DOHH2 (cell line): ENCODE data around the gene TMEM184A.

Experiments used
- H3F3A ChIP-seq: fragments of 200-600 bp; sonication (generic), shearing (Covaris generic); 2 replicates; pipeline ENCODE4 v1.6.0; 2016; ENCODE audit warnings: antibody characterized with exemption, mild to moderate bottlenecking; ENCODE audit not compliant: control insufficient read depth, insufficient read depth
- H3K27ac ChIP-seq: fragments of 200-600 bp; sonication (generic); 2 replicates; pipeline ENCODE4 v1.5.1; 2014; ENCODE audit warnings: low read depth, mild to moderate bottlenecking, low read length, moderate library complexity
- H3K27me3 ChIP-seq: fragments of 200-600 bp; sonication (generic); 2 replicates; pipeline ENCODE4 v1.6.1; 2014; ENCODE audit warnings: mild to moderate bottlenecking, low read length, mixed read lengths; ENCODE audit not compliant: control insufficient read depth
- H3K36me3 ChIP-seq: fragments of 200-600 bp; sonication (generic); 2 replicates; pipeline ENCODE4 v1.6.1; 2014; ENCODE audit warnings: mild to moderate bottlenecking, low read length, moderate library complexity, mixed read lengths; ENCODE audit not compliant: control insufficient read depth
- H3K4me1 ChIP-seq: fragments of 200-600 bp; sonication (generic); 2 replicates; pipeline ENCODE4 v1.6.1; 2014; ENCODE audit warnings: mild to moderate bottlenecking, low read length, mixed read lengths; ENCODE audit not compliant: control insufficient read depth
- H3K4me2 ChIP-seq: fragments of 200-600 bp; sonication (generic); 2 replicates; pipeline ENCODE4 v1.6.0; 2014; ENCODE audit warnings: mild to moderate bottlenecking, low read length, moderate library complexity
- H3K4me3 ChIP-seq: fragments of 200-600 bp; sonication (generic); 2 replicates; pipeline ENCODE4 v1.5.1; 2014; ENCODE audit warnings: mild to moderate bottlenecking, low read length, mixed read lengths
- H3K79me2 ChIP-seq: fragments of 200-600 bp; sonication (generic); 2 replicates; pipeline ENCODE4 v1.6.1; 2014; ENCODE audit warnings: mild to moderate bottlenecking, low read length, mixed read lengths; ENCODE audit not compliant: control insufficient read depth
- H3K9me2 ChIP-seq: fragments of 200-600 bp; sonication (generic); replicated peaks from 2 replicates; pipeline ENCODE4 v1.6.1; 2014; ENCODE audit warnings: mild to moderate bottlenecking, low read length, mixed read lengths; ENCODE audit not compliant: control insufficient read depth
- H3K9me3 ChIP-seq: fragments of 200-600 bp; sonication (generic); 2 replicates; pipeline ENCODE4 v1.6.1; 2014; ENCODE audit warnings: antibody characterized with exemption, low read length, mixed read lengths; ENCODE audit not compliant: control insufficient read depth, insufficient read depth
- H4K20me1 ChIP-seq: fragments of 200-600 bp; sonication (generic); 2 replicates; pipeline ENCODE4 v1.6.0; 2014; ENCODE audit warnings: low read depth, mild to moderate bottlenecking, antibody characterized with exemption, low read length, moderate library complexity; ENCODE audit not compliant: control insufficient read depth, insufficient read depth
- CTCF ChIP-seq: fragments of 200-600 bp; sonication (generic); IDR thresholded peaks from one replicate; pipeline ENCODE4 v1.5.1; 2014; ENCODE audit warnings: antibody characterized with exemption, mild to moderate bottlenecking, low read depth, low read length; ENCODE audit not compliant: poor library complexity, severe bottlenecking
- EZH2phosphoT487 ChIP-seq: fragments of 200-600 bp; sonication (generic); IDR thresholded peaks from 2 replicates; pipeline ENCODE4 v1.6.1; 2017; ENCODE audit warnings: borderline replicate concordance, mild to moderate bottlenecking, antibody characterized with exemption, low read length, moderate library complexity, mixed read lengths

TMEM184A gene

DNA sequence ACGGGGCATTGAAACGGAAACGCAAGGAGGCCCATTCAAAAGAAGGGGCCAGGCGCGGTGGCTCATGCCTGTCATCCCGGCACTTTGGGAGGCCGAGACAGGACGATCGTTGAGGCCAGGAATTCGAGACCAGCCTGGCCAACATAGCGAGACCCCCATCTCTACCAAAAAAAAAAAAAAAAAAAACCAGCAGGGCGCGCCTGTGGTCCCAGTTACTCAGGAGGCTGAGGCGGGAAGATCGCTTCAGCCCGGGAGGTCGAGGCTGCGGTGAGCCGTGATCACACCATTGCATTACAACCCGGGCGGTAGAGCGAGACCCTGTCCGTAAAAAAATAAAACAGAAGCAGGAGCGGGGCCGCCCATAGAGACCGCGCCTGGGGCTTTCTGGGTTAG is 13.4 kb upstream of the TMEM184A start:
- no peaks in the 10 kb centered on the region for H4K20me1 ChIP-seq
- TF ChIP-seq EZH2phosphoT487 (no peak), CTCF (peak; percentile 5)
- peak overlapping the region; percentile 77 for H3K4me3 ChIP-seq
- peak overlapping the region; percentile 69 for H3K4me2 ChIP-seq
- H3K36me3 ChIP-seq: peaks cover 25% of the 10 kb centered on the region
- peaks cover 37% of the 10 kb centered on the region for H3K79me2 ChIP-seq
- peak overlapping the region; percentile 20 for H3K27ac ChIP-seq
- peaks cover 27% of the 10 kb centered on the region for H3K4me1 ChIP-seq
- H3F3A ChIP-seq: peaks cover 16% of the 10 kb centered on the region; the same call in 1 of the 2 replicates
- H3K9me3 ChIP-seq: no peaks in the 10 kb centered on the region
- H3K9me2 ChIP-seq: no peaks in the 10 kb centered on the region
- H3K27me3 ChIP-seq: no peaks in the 10 kb centered on the region

- Histone ChIP-seq H4K20me1 (no peaks in the 10 kb centered on the region), H3K27me3 (no peaks in the 10 kb centered on the region), H3K9me2 (no peaks in the 10 kb centered on the region), H3K79me2 (peaks cover 37% of the 10 kb centered on the region), H3K27ac (peak overlapping the region; percentile 20; the same call in 1 of the 2 replicates), H3F3A (peaks cover 16% of the 10 kb centered on the region; the same call in 1 of the 2 replicates), H3K4me1 (peaks cover 27% of the 10 kb centered on the region), H3K4me3 (peak overlapping the region; percentile 77), H3K4me2 (peak overlapping the region; percentile 69), H3K9me3 (no peaks in the 10 kb centered on the region), H3K36me3 (peaks cover 25% of the 10 kb centered on the region)
- TF ChIP-seq EZH2phosphoT487: no peak
- no peak for TF ChIP-seq CTCF
These were observed 13.0 kb upstream of the TMEM184A start for GRCh38 chr7:1569016-1569415.

- H3K4me3 ChIP-seq: no peak overlapping the region
- H4K20me1 ChIP-seq: no peaks in the 10 kb centered on the region
- H3K79me2 ChIP-seq: peaks cover 37% of the 10 kb centered on the region
These were observed 12.0 kb upstream of the TMEM184A start for GRCh38 chr7:1567896-1568510.

More at GRCh38 chr7:1567896-1568510, 12.0 kb upstream of the TMEM184A start:
- Histone ChIP-seq H3F3A (peaks cover 12% of the 10 kb centered on the region; the same call in 1 of the 2 replicates), H3K36me3 (peaks cover 25% of the 10 kb centered on the region), H3K27me3 (no peaks in the 10 kb centered on the region), H3K9me2 (no peaks in the 10 kb centered on the region), H3K4me1 (peaks cover 27% of the 10 kb centered on the region), H3K4me2 (0 out of 2 replicates have a peak overlapping the region, but pooled peaks have one; percentile 8), H3K27ac (no peak overlapping the region), H3K9me3 (no peaks in the 10 kb centered on the region)
- TF ChIP-seq EZH2phosphoT487: no peak
- no peak for TF ChIP-seq CTCF
